HepG2 (cell line): ENCODE measurements around the gene MTMR3. TPM values are rescaled to one million over a fixed set of nuclear protein-coding genes. Genes with fewer than 3 reads are reported as not detected.

Experiments used
- ATAC-seq: fragments of 200-7000 bp; cut with Tn5 transposase; 3 replicates; pipeline ENCODE4 v1.9.1; 2020; ENCODE audit warnings: mild to moderate bottlenecking, moderate library complexity
- BruUV-seq: library from RNA; stranded (reverse); fragments of 400-500 nt; replicated peaks from 2 replicates; lab custom pipeline; 2021; lab: Mats Ljungman, UMichigan
- CTCF ChIA-PET: fragments of 300-600 bp; formaldehyde crosslinking; extraction: SDS; loops from one replicate; lab custom pipeline; 2021; ENCODE audit warnings: low total read pairs, inconsistent platforms, low intra/inter-chr PET ratio; lab: Yijun Ruan, JAX
- POLR2A ChIA-PET: fragments of 350-600 bp; sonication (Branson Sonifier 250); formaldehyde crosslinking; loops from one replicate; lab custom pipeline; 2020; ENCODE audit warnings: antibody characterized with exemption, inconsistent platforms; lab: Yijun Ruan, JAX
- DNase-seq: peaks from one replicate; pipeline ENCODE4 v3.0.0-alpha.2; 2015; ENCODE audit warnings: low spot score
- FAIRE-seq: peaks from 3 replicates; lab custom pipeline; 2011; peaks lifted over from hg19 to GRCh38; lab: Jason Lieb, UNC
- H2AFZ ChIP-seq: one replicate; pipeline ENCODE4 v1.6.1; 2011; ENCODE audit warnings: low read length, inconsistent platforms
- H3K27ac ChIP-seq: fragments of 300-600 bp; 3 replicates; pipeline ENCODE4 v1.8.0; 2011; ENCODE audit warnings: mixed run types, mild to moderate bottlenecking, mixed read lengths, low read length, inconsistent platforms; ENCODE audit not compliant: insufficient read depth; ENCODE audit errors: extremely low read length
- H3K27me3 ChIP-seq, 2 experiments: fragments of 200-600 bp in 1 of 2; 2 replicates in 1 of 2; 3 replicates in 1 of 2; pipeline versions ENCODE4 v1.6.0 to v1.8.0; 2011; ENCODE audit warnings: low read length in 2 of 2, mild to moderate bottlenecking in 2 of 2, moderate library complexity in 2 of 2, inconsistent platforms in 1 of 2; ENCODE audit not compliant: insufficient read depth in 2 of 2, control insufficient read depth in 1 of 2
- H3K36me3 ChIP-seq, 2 experiments: fragments of 200-600 bp in 1 of 2; replicated peaks in 1 of 2; 2 replicates in 1 of 2; 3 replicates in 1 of 2; pipeline versions ENCODE4 v1.5.1 to v1.8.0; 2011; ENCODE audit warnings: low read length in 2 of 2, inconsistent platforms in 1 of 2; ENCODE audit not compliant: insufficient read depth in 2 of 2, control insufficient read depth in 1 of 2
- H3K4me1 ChIP-seq: 2 replicates; pipeline ENCODE4 v1.5.1; 2012; ENCODE audit warnings: low read length, inconsistent platforms; ENCODE audit not compliant: insufficient read depth
- H3K4me2 ChIP-seq: 2 replicates; pipeline ENCODE4 v1.6.0; 2011; ENCODE audit warnings: low read depth, low read length, inconsistent platforms
- H3K4me3 ChIP-seq, 3 experiments: fragments of 200-600 bp in 1 of 3; sonication (generic), shearing (Covaris generic) in 1 of 3; replicated peaks in 1 of 3; 2 replicates each; pipeline ENCODE4 v1.5.1; 2011 to 2016; ENCODE audit warnings: low read length in 3 of 3, inconsistent platforms in 2 of 3, low read depth in 2 of 3, mild to moderate bottlenecking in 2 of 3, control low read depth in 1 of 3, mixed read lengths in 1 of 3; ENCODE audit not compliant: insufficient read depth in 1 of 3
- H3K79me2 ChIP-seq: one replicate; pipeline ENCODE4 v1.6.1; 2011; ENCODE audit warnings: low read length, inconsistent platforms; ENCODE audit not compliant: insufficient read depth
- H3K9ac ChIP-seq: 2 replicates; pipeline ENCODE4 v1.6.0; 2011; ENCODE audit warnings: mild to moderate bottlenecking, low read depth, low read length, inconsistent platforms; ENCODE audit not compliant: insufficient read depth
- H3K9me3 ChIP-seq: 2 replicates; pipeline ENCODE4 v1.5.1; 2012; ENCODE audit warnings: mild to moderate bottlenecking, low read length
- H4K20me1 ChIP-seq: 2 replicates; pipeline ENCODE4 v1.6.0; 2011; ENCODE audit warnings: inconsistent platforms, mild to moderate bottlenecking, low read length, moderate library complexity; ENCODE audit not compliant: insufficient read depth
- ATF7-NPFF ChIP-seq: sonication (generic); formaldehyde crosslinking; IDR thresholded peaks from 2 replicates; pipeline ENCODE4 v1.8.1; 2023; ENCODE audit warnings: mild to moderate bottlenecking, low read depth, missing genetic modification reagents, moderate library complexity
- GATAD2A ChIP-seq: IDR thresholded peaks from 2 replicates; pipeline ENCODE4 v1.6.1; 2016
- KAT2B ChIP-seq: fragments of 150-350 bp; IDR thresholded peaks from 2 replicates; pipeline ENCODE4 v1.6.1; 2014; ENCODE audit warnings: low read depth, low read length, borderline replicate concordance
- MBNL3 ChIP-seq: fragments of 250-450 bp; sonication (Bioruptor Pico); conservative IDR thresholded peaks from 2 replicates; pipeline ENCODE4 v1.8.0; 2022; ENCODE audit warnings: mild to moderate bottlenecking, inconsistent platforms
- RBM39 ChIP-seq: fragments of 200-400 bp; formaldehyde crosslinking; IDR thresholded peaks from one replicate; pipeline ENCODE4 v1.6.1; 2018; ENCODE audit warnings: antibody characterized with exemption, mild to moderate bottlenecking, low read depth, low read length; ENCODE audit not compliant: poor library complexity, severe bottlenecking
- SETDB1 ChIP-seq: sonication (generic); formaldehyde crosslinking; IDR thresholded peaks from 2 replicates; pipeline ENCODE4 v1.5.1; 2020; ENCODE audit warnings: missing genetic modification reagents, mild to moderate bottlenecking, borderline replicate concordance
- SPEN ChIP-seq: sonication (generic); formaldehyde crosslinking; IDR thresholded peaks from 2 replicates; pipeline ENCODE4 v1.5.1; 2020; ENCODE audit warnings: low read depth, mild to moderate bottlenecking, missing genetic modification reagents
- SRY ChIP-seq: sonication (generic); formaldehyde crosslinking; IDR thresholded peaks from 2 replicates; pipeline ENCODE4 v1.8.0; 2022; ENCODE audit warnings: mild to moderate bottlenecking, missing genetic modification reagents
- ZFP1 ChIP-seq: IDR thresholded peaks from 2 replicates; pipeline ENCODE4 v1.6.1; 2016
- ZNF552 ChIP-seq: sonication (generic); formaldehyde crosslinking; IDR thresholded peaks from 2 replicates; pipeline ENCODE4 v1.9.0; 2022; ENCODE audit warnings: missing genetic modification reagents, mild to moderate bottlenecking, borderline replicate concordance
- ZNF563 ChIP-seq: sonication (generic); formaldehyde crosslinking; IDR thresholded peaks from 2 replicates; pipeline ENCODE4 v1.8.0; 2022; ENCODE audit warnings: mild to moderate bottlenecking, moderate library complexity, missing genetic modification reagents
- ZSCAN25 ChIP-seq: sonication (generic); formaldehyde crosslinking; IDR thresholded peaks from 2 replicates; pipeline ENCODE4 v1.8.0; 2022; ENCODE audit warnings: mild to moderate bottlenecking, missing genetic modification reagents
- in situ Hi-C: cut with HindIII; loops from 2 replicates; pipeline ENCODE4 v1.10.0; 2017; ENCODE audit warnings: low pct_unique_long_range_greater_than_20kb; ENCODE audit not compliant: extremely low pct_ligation_motif_present
- intact Hi-C: fragments of 100-400 bp; cut with micrococcal nuclease; formaldehyde crosslinking; loops from one replicate; pipeline ENCODE4 v1.10.0; 2022; ENCODE audit not compliant: unreplicated experiment
- polyA plus RNA-seq, 8 experiments: library from polyadenylated mRNA; depleted of rRNA in 3 of 8; stranded (reverse) in 7 of 8; unstranded in 1 of 8; fragments of >200 nt; fragmentation: Illumina TruSeq in 4 of 8; extraction: Trizol in 4 of 8; gene quantifications; 2 replicates each; pipeline versions ENCODE4 v1.2.1 to v1.2.3, GENCODE V29; 2011 to 2016; ENCODE audit warnings: low read depth in 4 of 8, missing spikeins in 1 of 8, mixed read lengths in 1 of 8; ENCODE audit not compliant: insufficient read depth in 1 of 8
- total RNA-seq, 5 experiments: library from RNA; depleted of rRNA; stranded (reverse); fragments of >200 nt; fragmentation: Illumina TruSeq; extraction: Trizol; gene quantifications; 2 replicates each; pipeline ENCODE4 v1.2.3, GENCODE V29; 2016; ENCODE audit warnings: low read depth in 1 of 5
- TF ChIP-seq, protein P1 (sequence below): sonication (generic); formaldehyde crosslinking; IDR thresholded peaks from 2 replicates; pipeline ENCODE4 v1.5.1; 2020; ENCODE audit warnings: mild to moderate bottlenecking, moderate library complexity, missing genetic modification reagents
- TF ChIP-seq, protein P2 (sequence below): sonication (generic); formaldehyde crosslinking; IDR thresholded peaks from 2 replicates; pipeline ENCODE4 v1.4.0; 2020; ENCODE audit warnings: missing genetic modification reagents
- TF ChIP-seq, protein P3 (sequence below): sonication (generic); formaldehyde crosslinking; IDR thresholded peaks from 2 replicates; pipeline ENCODE4 v1.5.1; 2020; ENCODE audit warnings: missing genetic modification reagents, mild to moderate bottlenecking, borderline replicate concordance
- TF ChIP-seq, protein P4 (sequence below): sonication (generic); formaldehyde crosslinking; IDR thresholded peaks from 2 replicates; pipeline ENCODE4 v1.4.0; 2020; ENCODE audit warnings: mild to moderate bottlenecking, missing genetic modification reagents

Gene MTMR3
- total and polyA plus RNA-seq, 2 of the 13 experiments (the other 11 are each of a cell fraction or from before 2014, with no cell fraction given) = 12.6 to 24.8 TPM

DNA sequence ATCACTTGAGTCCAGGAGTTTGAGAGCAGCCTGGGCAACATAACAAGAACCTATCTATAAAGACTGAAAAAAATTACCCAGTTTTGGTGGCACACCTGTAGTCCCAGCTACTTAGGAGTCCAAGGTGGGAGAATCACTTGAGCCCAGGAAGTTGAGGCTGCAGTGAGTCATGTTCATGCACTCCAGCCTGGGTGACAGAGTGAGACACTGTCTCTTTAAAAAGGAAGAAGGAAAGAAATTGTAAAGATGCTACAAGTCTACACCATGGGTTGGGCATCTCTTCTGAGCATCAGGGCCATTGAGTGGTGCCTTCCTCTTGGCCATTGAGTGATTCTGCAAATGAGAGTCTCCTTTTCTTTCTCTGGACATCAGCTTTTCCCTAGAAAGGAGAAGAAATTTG lies 15.7 kb upstream of the MTMR3 start:
- H3K27ac ChIP-seq = no peak overlapping the region
- H4K20me1 ChIP-seq = no peaks in the 10 kb centered on the region
- no peak overlapping the region for H3K4me2 ChIP-seq
- POLR2A ChIA-PET = no interaction called here
- FAIRE-seq (no peak), ATAC-seq (no peak), DNase-seq (no peak)
- H3K9ac ChIP-seq = no peak overlapping the region
- H3K9me3 ChIP-seq = no peaks in the 10 kb centered on the region
- H3K27me3 ChIP-seq = no peaks in the 10 kb centered on the region; a peak in 1 of 5 replicates
- CTCF ChIA-PET = no interaction called here
- no TSS peak for BruUV-seq
- in situ Hi-C loops = no loop called here
- no peaks in the 10 kb centered on the region for H3K36me3 ChIP-seq
- H3K4me3 ChIP-seq = no peak overlapping the region
- peaks cover 34% of the 10 kb centered on the region for H3K4me1 ChIP-seq
- intact Hi-C loops = no loop called here
- H2AFZ ChIP-seq = no peak overlapping the region
- TF ChIP-seq RBM39 = no peak
- TF ChIP-seq ZNF552 (CRISPR knock-in tag) = no peak
- TF ChIP-seq SPEN (CRISPR knock-in tag) = no peak
- no peak for TF ChIP-seq SETDB1 (CRISPR knock-in tag)
- TF ChIP-seq ZFP1 = no peak
- TF ChIP-seq, protein P1, sequence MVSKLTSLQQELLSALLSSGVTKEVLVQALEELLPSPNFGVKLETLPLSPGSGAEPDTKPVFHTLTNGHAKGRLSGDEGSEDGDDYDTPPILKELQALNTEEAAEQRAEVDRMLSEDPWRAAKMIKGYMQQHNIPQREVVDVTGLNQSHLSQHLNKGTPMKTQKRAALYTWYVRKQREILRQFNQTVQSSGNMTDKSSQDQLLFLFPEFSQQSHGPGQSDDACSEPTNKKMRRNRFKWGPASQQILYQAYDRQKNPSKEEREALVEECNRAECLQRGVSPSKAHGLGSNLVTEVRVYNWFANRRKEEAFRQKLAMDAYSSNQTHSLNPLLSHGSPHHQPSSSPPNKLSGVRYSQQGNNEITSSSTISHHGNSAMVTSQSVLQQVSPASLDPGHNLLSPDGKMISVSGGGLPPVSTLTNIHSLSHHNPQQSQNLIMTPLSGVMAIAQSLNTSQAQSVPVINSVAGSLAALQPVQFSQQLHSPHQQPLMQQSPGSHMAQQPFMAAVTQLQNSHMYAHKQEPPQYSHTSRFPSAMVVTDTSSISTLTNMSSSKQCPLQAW (CRISPR knock-in tag) = no peak
- no peak for TF ChIP-seq SRY (CRISPR knock-in tag)
- no peak for TF ChIP-seq ZNF563 (CRISPR knock-in tag)
- TF ChIP-seq, protein P2, sequence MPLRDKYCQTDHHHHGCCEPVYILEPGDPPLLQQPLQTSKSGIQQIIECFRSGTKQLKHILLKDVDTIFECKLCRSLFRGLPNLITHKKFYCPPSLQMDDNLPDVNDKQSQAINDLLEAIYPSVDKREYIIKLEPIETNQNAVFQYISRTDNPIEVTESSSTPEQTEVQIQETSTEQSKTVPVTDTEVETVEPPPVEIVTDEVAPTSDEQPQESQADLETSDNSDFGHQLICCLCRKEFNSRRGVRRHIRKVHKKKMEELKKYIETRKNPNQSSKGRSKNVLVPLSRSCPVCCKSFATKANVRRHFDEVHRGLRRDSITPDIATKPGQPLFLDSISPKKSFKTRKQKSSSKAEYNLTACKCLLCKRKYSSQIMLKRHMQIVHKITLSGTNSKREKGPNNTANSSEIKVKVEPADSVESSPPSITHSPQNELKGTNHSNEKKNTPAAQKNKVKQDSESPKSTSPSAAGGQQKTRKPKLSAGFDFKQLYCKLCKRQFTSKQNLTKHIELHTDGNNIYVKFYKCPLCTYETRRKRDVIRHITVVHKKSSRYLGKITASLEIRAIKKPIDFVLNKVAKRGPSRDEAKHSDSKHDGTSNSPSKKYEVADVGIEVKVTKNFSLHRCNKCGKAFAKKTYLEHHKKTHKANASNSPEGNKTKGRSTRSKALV = no peak
- no peak for TF ChIP-seq GATAD2A (CRISPR knock-in tag)
- TF ChIP-seq, protein P3, sequence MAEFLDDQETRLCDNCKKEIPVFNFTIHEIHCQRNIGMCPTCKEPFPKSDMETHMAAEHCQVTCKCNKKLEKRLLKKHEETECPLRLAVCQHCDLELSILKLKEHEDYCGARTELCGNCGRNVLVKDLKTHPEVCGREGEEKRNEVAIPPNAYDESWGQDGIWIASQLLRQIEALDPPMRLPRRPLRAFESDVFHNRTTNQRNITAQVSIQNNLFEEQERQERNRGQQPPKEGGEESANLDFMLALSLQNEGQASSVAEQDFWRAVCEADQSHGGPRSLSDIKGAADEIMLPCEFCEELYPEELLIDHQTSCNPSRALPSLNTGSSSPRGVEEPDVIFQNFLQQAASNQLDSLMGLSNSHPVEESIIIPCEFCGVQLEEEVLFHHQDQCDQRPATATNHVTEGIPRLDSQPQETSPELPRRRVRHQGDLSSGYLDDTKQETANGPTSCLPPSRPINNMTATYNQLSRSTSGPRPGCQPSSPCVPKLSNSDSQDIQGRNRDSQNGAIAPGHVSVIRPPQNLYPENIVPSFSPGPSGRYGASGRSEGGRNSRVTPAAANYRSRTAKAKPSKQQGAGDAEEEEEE (CRISPR knock-in tag) = no peak
- TF ChIP-seq ATF7-NPFF = no peak
- no peak for TF ChIP-seq KAT2B
- no peak for TF ChIP-seq MBNL3 (CRISPR knock-in tag)
- no peak for TF ChIP-seq ZSCAN25 (CRISPR knock-in tag)
- TF ChIP-seq, protein P4, sequence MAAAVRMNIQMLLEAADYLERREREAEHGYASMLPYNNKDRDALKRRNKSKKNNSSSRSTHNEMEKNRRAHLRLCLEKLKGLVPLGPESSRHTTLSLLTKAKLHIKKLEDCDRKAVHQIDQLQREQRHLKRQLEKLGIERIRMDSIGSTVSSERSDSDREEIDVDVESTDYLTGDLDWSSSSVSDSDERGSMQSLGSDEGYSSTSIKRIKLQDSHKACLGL = no peak
- H3K79me2 ChIP-seq = no peaks in the 10 kb centered on the region
